Measurements from ENCODE around the gene ITGAD. TPM values are rescaled to one million over a fixed set of nuclear protein-coding genes. Genes with fewer than 3 reads are reported as not detected.

ITGAD gene
- total RNA-seq, 1 experiment from 2014 or later: not detected

DNA sequence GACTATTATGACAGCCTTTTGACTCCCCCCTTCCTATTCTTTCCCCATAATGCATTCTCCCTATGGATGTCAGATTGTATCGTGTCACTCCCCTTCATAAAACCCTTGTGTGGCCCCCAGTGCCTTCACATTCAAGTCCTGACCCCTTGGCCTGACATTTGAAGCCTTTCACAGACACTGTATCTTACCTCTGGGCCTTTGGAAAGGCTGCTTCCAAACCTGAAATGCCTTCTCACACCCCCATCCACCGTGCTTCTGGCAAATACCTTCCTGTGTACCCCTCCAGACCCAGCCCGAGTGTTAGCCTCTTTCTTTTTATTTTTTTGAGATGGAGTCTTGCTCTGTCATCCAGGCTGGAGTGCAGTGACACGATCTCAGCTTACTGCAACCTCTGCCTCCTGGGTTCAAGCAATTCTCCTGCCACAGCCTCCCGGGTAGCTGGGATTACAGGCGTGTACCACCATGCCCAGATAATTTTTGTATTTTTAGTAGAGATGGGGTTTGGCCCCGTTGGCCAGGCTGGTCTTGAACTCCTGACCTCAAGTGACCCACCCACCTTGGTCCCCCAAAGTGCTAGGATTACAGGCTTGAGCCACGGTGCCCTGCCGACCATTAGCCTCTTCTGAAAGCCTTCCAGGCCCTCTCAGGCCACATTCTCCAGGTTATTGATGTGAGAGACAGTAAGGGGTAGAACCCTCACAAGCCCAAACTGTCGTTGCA is 68.2 kb downstream of the ITGAD start:
- Histone ChIP-seq H2BK5ac (ENCODE audit: insufficient read length, low read length) (no peak overlapping the region), H2AK5ac (ENCODE audit: insufficient read length, low read length) (no peak overlapping the region), H3K4me2 (ENCODE audit: insufficient read depth, insufficient read length, low read length) (no peak overlapping the region), H3K14ac (ENCODE audit: insufficient read depth, low read length) (no peak overlapping the region), H4K20me1 (ENCODE audit: control insufficient read depth, insufficient read depth, insufficient read length) (no peaks in the 10 kb centered on the region), H3K9ac (ENCODE audit: extremely low read depth, insufficient read length, low read length) (no peak overlapping the region), H2BK15ac (ENCODE audit: low read depth, low read length) (no peak overlapping the region), H3K79me2 (ENCODE audit: insufficient read depth, low read length) (no peaks in the 10 kb centered on the region; the same call in 1 of the 2 replicates), H3K4me1 (ENCODE audit: insufficient read depth, low read length) (no peaks in the 10 kb centered on the region), H2BK20ac (ENCODE audit: low read depth, low read length, poor library complexity, severe bottlenecking) (no peak overlapping the region), H3K27me3 (ENCODE audit: insufficient read depth, low read length) (no peaks in the 10 kb centered on the region), H4K91ac (ENCODE audit: insufficient read length, low read depth, low read length) (no peak overlapping the region), H3K9me3 (ENCODE audit: control insufficient read depth, low read depth, low read length) (no peaks in the 10 kb centered on the region), H3K27ac (ENCODE audit: insufficient read length, low read depth, low read length) (no peak overlapping the region), H3K23me2 (ENCODE audit: insufficient read length, low read depth, low read length, poor library complexity, severe bottlenecking) (peaks cover 8% of the 10 kb centered on the region), H3K56ac (ENCODE audit: insufficient read length, low read depth, low read length) (no peak overlapping the region), H3K4ac (ENCODE audit: low read depth, low read length) (no peak overlapping the region), H2AFZ (ENCODE audit: low read length) (no peak overlapping the region), H4K8ac (replicated peaks; ENCODE audit: insufficient read length, low read depth, low read length) (no peak overlapping the region), H4K5ac (ENCODE audit: insufficient read length, low read depth, low read length) (no peak overlapping the region), H3K18ac (ENCODE audit: insufficient read length, low read depth, low read length) (no peak overlapping the region), H3K23ac (ENCODE audit: insufficient read length, low read depth, low read length) (no peak overlapping the region), H3T11ph (ENCODE audit: low read length) (no peak overlapping the region), H2BK120ac (ENCODE audit: low read depth, low read length, poor library complexity, severe bottlenecking) (no peak overlapping the region), H2BK12ac (ENCODE audit: insufficient read length, low read depth, low read length) (no peak overlapping the region), H3K79me1 (ENCODE audit: insufficient read depth, low read depth, low read length, poor library complexity, severe bottlenecking) (peaks cover 4% of the 10 kb centered on the region)
- no peak overlapping the region for H3K27ac Mint-ChIP-seq
- H3K4me3 Mint-ChIP-seq: peak overlapping the region in 1 of 2 experiments; percentile 39; a peak in 4 of 5 replicates
- no peaks in the 10 kb centered on the region for H3K27me3 Mint-ChIP-seq (ENCODE audit: low read depth)
- peaks cover 2 to 26% (median 26%) of the 10 kb centered on the region in 3 experiments; a peak in 6 of 7 replicates for H3K36me3 Mint-ChIP-seq (ENCODE audit: insufficient read depth in 1 of 3, low read depth in 3 of 3)
- TF ChIP-seq, protein P1, sequence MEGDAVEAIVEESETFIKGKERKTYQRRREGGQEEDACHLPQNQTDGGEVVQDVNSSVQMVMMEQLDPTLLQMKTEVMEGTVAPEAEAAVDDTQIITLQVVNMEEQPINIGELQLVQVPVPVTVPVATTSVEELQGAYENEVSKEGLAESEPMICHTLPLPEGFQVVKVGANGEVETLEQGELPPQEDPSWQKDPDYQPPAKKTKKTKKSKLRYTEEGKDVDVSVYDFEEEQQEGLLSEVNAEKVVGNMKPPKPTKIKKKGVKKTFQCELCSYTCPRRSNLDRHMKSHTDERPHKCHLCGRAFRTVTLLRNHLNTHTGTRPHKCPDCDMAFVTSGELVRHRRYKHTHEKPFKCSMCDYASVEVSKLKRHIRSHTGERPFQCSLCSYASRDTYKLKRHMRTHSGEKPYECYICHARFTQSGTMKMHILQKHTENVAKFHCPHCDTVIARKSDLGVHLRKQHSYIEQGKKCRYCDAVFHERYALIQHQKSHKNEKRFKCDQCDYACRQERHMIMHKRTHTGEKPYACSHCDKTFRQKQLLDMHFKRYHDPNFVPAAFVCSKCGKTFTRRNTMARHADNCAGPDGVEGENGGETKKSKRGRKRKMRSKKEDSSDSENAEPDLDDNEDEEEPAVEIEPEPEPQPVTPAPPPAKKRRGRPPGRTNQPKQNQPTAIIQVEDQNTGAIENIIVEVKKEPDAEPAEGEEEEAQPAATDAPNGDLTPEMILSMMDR (conservative IDR thresholded peaks at IDR 0.05): no peak
- DNase-seq: no peak
- peaks cover 11 to 12% of the 10 kb centered on the region in 2 experiments for H3K4me1 Mint-ChIP-seq
- H3K9me3 Mint-ChIP-seq: peaks cover 0 to 2% of the 10 kb centered on the region in 2 experiments; a peak in 1 of 5 replicates
- WGBS (ENCODE audit: extremely low coverage, insufficient read length, low lambda C conversion rate): no CpG with 5 or more reads among the region's 10 CpGs

Data from H9 (cell line).